ENCODE measurements around the gene ZNF710. TPM values are rescaled to one million over a fixed set of nuclear protein-coding genes. Genes with fewer than 3 reads are reported as not detected.

ZNF710 gene
- total and polyA plus RNA-seq, 8 donors, result 7.9 to 35.3 (median 16.1) TPM

DNA sequence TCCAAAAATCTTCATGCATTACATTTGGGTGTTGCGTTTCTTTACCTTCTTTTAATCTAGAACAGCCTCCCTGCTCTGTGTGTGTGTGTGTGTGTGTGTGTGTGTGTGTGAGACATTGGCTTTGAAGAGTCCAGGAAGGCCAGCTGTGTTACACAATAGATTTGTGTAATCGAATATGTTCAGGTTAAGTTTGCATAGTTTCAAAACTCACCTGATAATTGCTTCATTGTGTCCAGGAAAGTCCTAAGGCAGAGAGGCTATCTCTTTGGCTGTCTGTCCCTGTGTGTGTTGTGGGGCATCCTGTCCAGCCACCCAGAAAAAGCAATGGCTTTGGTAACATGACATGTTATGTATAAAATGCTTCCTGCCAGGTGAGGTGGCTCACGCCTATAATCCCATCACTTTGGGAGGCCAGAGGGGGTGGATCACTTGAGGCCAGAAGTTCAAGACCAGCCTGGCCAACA lies 37.5 kb downstream of the ZNF710 start:
- WGBS, 5 donors, result 45 to 67% (median 57%) methylated on average over 3 of the region's 3 CpGs
- peaks cover 0 to 6% (median 0%) of the 10 kb centered on the region in 4 donors for H3K36me3 ChIP-seq
- no peaks in the 10 kb centered on the region for H3K9me3 ChIP-seq
- DNase-seq, result no peak
- intact Hi-C loops (cut with DNase I; ENCODE audit: low total_unique reads), result no loop called here
- TF ChIP-seq, protein P1, sequence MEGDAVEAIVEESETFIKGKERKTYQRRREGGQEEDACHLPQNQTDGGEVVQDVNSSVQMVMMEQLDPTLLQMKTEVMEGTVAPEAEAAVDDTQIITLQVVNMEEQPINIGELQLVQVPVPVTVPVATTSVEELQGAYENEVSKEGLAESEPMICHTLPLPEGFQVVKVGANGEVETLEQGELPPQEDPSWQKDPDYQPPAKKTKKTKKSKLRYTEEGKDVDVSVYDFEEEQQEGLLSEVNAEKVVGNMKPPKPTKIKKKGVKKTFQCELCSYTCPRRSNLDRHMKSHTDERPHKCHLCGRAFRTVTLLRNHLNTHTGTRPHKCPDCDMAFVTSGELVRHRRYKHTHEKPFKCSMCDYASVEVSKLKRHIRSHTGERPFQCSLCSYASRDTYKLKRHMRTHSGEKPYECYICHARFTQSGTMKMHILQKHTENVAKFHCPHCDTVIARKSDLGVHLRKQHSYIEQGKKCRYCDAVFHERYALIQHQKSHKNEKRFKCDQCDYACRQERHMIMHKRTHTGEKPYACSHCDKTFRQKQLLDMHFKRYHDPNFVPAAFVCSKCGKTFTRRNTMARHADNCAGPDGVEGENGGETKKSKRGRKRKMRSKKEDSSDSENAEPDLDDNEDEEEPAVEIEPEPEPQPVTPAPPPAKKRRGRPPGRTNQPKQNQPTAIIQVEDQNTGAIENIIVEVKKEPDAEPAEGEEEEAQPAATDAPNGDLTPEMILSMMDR (IDR thresholded peaks at IDR 0.05), result no peak
- TF ChIP-seq POLR2AphosphoS5 (IDR thresholded peaks at IDR 0.05), result no peak
- H3K4me1 ChIP-seq, result peaks cover 50 to 92% (median 65%) of the 10 kb centered on the region in 4 donors
- H3K27ac ChIP-seq, result peak overlapping the region in 2 of 5 donors; percentile 93 to 94
- H3K27me3 ChIP-seq, result no peaks in the 10 kb centered on the region
- no peak overlapping the region for H3K4me3 ChIP-seq

DNA sequence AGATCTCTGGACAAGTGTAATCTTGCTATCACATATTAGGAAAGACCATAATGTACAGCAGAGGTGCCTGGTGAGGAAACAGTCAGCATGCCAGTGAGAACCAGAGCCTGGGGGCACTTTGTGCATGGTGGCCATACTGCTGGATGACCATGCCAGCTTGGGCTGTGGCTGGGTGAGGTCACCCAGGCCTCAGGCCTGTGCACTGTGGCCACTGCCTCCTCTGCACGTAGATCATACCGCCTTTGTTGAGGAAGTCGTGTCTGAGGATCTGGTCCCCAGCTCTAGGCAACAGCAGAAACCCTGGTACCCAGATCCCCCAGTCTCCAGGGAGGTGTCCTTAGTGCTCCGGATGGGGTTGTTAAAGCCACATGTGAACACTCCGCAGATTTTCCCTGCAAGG lies 38.9 kb downstream of the ZNF710 start:
- WGBS, 5 donors, result 39 to 67% (median 59%) methylated on average over 3 to 5 of the region's 5 CpGs
- peaks cover 0 to 11% (median 0%) of the 10 kb centered on the region in 4 donors for H3K36me3 ChIP-seq
- TF ChIP-seq, protein P1 (IDR thresholded peaks at IDR 0.05), result no peak
- TF ChIP-seq EP300 (IDR thresholded peaks at IDR 0.05) (no peak), POLR2AphosphoS5 (IDR thresholded peaks at IDR 0.05) (no peak), POLR2A (IDR thresholded peaks at IDR 0.05) (no peak)
- no peaks in the 10 kb centered on the region for H3K27me3 ChIP-seq
- no peaks in the 10 kb centered on the region for H3K9me3 ChIP-seq
- peaks cover 37 to 90% (median 53%) of the 10 kb centered on the region in 4 donors for H3K4me1 ChIP-seq
- DNase-seq, result no peak
- peak overlapping the region in 3 of 5 donors; percentile 17 to 42 (median 21) for H3K27ac ChIP-seq
- no peak overlapping the region for H3K4me3 ChIP-seq
- intact Hi-C loops (cut with DNase I; ENCODE audit: low total_unique reads), result no loop called here

DNA sequence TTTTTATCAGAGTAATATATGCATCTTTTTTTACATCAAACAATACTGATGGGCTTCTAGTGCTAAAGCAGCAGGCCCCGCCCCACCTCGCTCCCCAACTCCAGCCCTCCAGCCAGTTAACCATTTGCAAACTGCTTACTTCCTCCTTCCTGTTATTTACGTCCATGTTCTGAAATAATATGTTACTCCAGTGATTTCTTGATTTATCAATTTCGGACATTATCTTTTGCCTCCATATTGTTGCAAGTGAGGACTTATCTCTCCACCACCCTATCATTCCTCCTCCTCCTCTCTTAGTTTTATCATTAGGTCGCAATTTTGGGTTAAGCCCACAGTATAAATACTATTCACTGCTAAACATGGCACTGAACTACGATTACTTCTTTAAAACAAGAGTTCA lies 39.5 kb downstream of the ZNF710 start:
- no peaks in the 10 kb centered on the region for H3K27me3 ChIP-seq
- DNase-seq, result no peak
- intact Hi-C loops (cut with DNase I; ENCODE audit: low total_unique reads), result no loop called here
- H3K4me1 ChIP-seq, result peaks cover 31 to 90% (median 50%) of the 10 kb centered on the region in 4 donors
- TF ChIP-seq POLR2A (IDR thresholded peaks at IDR 0.05), result no peak
- TF ChIP-seq POLR2AphosphoS5 (IDR thresholded peaks at IDR 0.05), result no peak
- TF ChIP-seq EP300 (IDR thresholded peaks at IDR 0.05), result no peak
- TF ChIP-seq, protein P1 (IDR thresholded peaks at IDR 0.05), result no peak
- H3K9me3 ChIP-seq, result no peaks in the 10 kb centered on the region
- H3K36me3 ChIP-seq, result peaks cover 0 to 11% (median 0%) of the 10 kb centered on the region in 4 donors
- H3K27ac ChIP-seq, result peak overlapping the region in 1 of 5 donors; percentile 42
- H3K4me3 ChIP-seq, result no peak overlapping the region
- 26 to 40% (median 38%) methylated on average over 6 of the region's 6 CpGs for WGBS, 5 donors

DNA sequence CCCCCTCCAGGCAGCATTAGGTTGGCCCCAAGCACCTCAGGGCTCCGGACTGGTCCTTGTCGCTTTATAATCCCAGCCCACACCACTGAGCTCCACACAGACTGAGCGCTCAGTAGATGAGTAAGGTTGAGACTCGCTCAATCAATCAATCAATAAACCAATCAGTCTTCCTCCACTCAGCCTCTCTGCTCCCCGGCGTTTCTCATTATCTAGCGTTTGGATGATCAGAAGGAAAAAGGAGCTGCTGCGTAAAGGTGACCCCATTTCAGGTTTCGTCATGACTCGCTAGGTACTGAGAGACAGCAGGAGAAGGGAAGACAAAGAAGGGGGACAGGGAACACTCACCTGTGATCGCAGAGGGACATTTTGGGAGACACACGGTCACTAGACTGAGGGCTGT lies 41.2 kb downstream of the ZNF710 start:
- 94 to 98% (median 96%) methylated on average over 12 of the region's 12 CpGs for whole genome bisulfite sequencing, 5 donors
- no peak for DNase-seq

More for the DNA sequence above, 41.2 kb downstream of the ZNF710 start:
- Histone ChIP-seq H3K36me3 (peaks cover 0 to 11% (median 0%) of the 10 kb centered on the region in 4 donors), H3K9me3 (no peaks in the 10 kb centered on the region), H3K4me3 (no peak overlapping the region), H3K27me3 (no peaks in the 10 kb centered on the region), H3K4me1 (peaks cover 28 to 90% (median 50%) of the 10 kb centered on the region in 4 donors), H3K27ac (no peak overlapping the region)
- intact Hi-C loops (cut with DNase I; ENCODE audit: low total_unique reads), result no loop called here
- TF ChIP-seq, protein P1 (IDR thresholded peaks at IDR 0.05), result no peak
- TF ChIP-seq EP300 (IDR thresholded peaks at IDR 0.05) (no peak), POLR2AphosphoS5 (IDR thresholded peaks at IDR 0.05) (no peak), POLR2A (IDR thresholded peaks at IDR 0.05) (no peak)
